Trophoblast cell (in vitro differentiated cells and primary cell): ENCODE results near the gene PTPA.
"Not testable (repeated sequence)": the region's sequence is repeated elsewhere in the genome, so short reads cannot be mapped to it uniquely, and the experiment has no call there.

Experiments
- DNase-seq, 2 donors: peaks; one replicate each; pipeline ENCODE4 v3.0.0-alpha.2; 2016
- H2AFZ ChIP-seq: 2 replicates; pipeline ENCODE4 v1.6.1; 2013; ENCODE audit warnings: low read length, moderate library complexity, mild to moderate bottlenecking; ENCODE audit not compliant: insufficient read depth, poor library complexity
- H2AK5ac ChIP-seq: 2 replicates; pipeline ENCODE4 v1.6.1; 2013; ENCODE audit warnings: mild to moderate bottlenecking, low read length
- H2BK120ac ChIP-seq: 2 replicates; pipeline ENCODE4 v1.6.1; 2013; ENCODE audit warnings: low read length, mild to moderate bottlenecking, moderate library complexity; ENCODE audit not compliant: insufficient read depth, poor library complexity
- H2BK12ac ChIP-seq: 2 replicates; pipeline ENCODE4 v1.6.1; 2013; ENCODE audit warnings: mild to moderate bottlenecking, low read length, moderate library complexity
- H2BK5ac ChIP-seq: 2 replicates; pipeline ENCODE4 v1.6.1; 2013; ENCODE audit warnings: low read length, low read depth, moderate library complexity, mild to moderate bottlenecking; ENCODE audit not compliant: poor library complexity
- H3K14ac ChIP-seq: 2 replicates; pipeline ENCODE4 v1.6.1; 2013; ENCODE audit warnings: mild to moderate bottlenecking, low read length
- H3K18ac ChIP-seq: 2 replicates; pipeline ENCODE4 v1.6.1; 2013; ENCODE audit warnings: mild to moderate bottlenecking, low read length
- H3K23ac ChIP-seq: 2 replicates; pipeline ENCODE4 v1.6.1; 2013; ENCODE audit warnings: low read length
- H3K27ac ChIP-seq: 2 replicates; pipeline ENCODE4 v1.5.1; 2013; ENCODE audit warnings: low read depth, mild to moderate bottlenecking, inconsistent platforms, low read length, moderate library complexity
- H3K27me3 ChIP-seq: 2 replicates; pipeline ENCODE4 v1.6.1; 2013; ENCODE audit warnings: inconsistent platforms, mild to moderate bottlenecking, low read length, moderate library complexity; ENCODE audit not compliant: insufficient read depth
- H3K36me3 ChIP-seq, 2 experiments: 1 replicate in 1 of 2; 2 replicates in 1 of 2; pipeline ENCODE4 v1.6.1; 2013; ENCODE audit warnings: low read length in 2 of 2, mild to moderate bottlenecking in 2 of 2, moderate library complexity in 1 of 2; ENCODE audit not compliant: insufficient read depth in 2 of 2, control insufficient read depth in 1 of 2
- H3K4ac ChIP-seq: 2 replicates; pipeline ENCODE4 v1.6.1; 2013; ENCODE audit warnings: low read depth, mild to moderate bottlenecking, low read length, moderate library complexity
- H3K4me1 ChIP-seq, 2 experiments: 1 replicate in 1 of 2; 2 replicates in 1 of 2; pipeline ENCODE4 v1.6.1; 2013; ENCODE audit warnings: low read length in 2 of 2, mild to moderate bottlenecking in 2 of 2, moderate library complexity in 1 of 2; ENCODE audit not compliant: insufficient read depth in 2 of 2, control insufficient read depth in 1 of 2
- H3K4me2 ChIP-seq: 2 replicates; pipeline ENCODE4 v1.6.1; 2013; ENCODE audit warnings: inconsistent platforms, mild to moderate bottlenecking, low read length, moderate library complexity
- H3K4me3 ChIP-seq: 2 replicates; pipeline ENCODE4 v1.5.1; 2013; ENCODE audit warnings: mild to moderate bottlenecking, low read depth, low read length, inconsistent platforms
- H3K79me1 ChIP-seq: one replicate; pipeline ENCODE4 v1.6.1; 2013; ENCODE audit warnings: low read length
- H3K79me2 ChIP-seq: 2 replicates; pipeline ENCODE4 v1.6.1; 2013; ENCODE audit warnings: low read length, mild to moderate bottlenecking; ENCODE audit not compliant: control insufficient read depth, insufficient read depth, poor library complexity
- H3K9ac ChIP-seq: 2 replicates; pipeline ENCODE4 v1.6.1; 2013; ENCODE audit warnings: mild to moderate bottlenecking, low read length
- H3K9me3 ChIP-seq: 2 replicates; pipeline ENCODE4 v1.6.1; 2013; ENCODE audit warnings: low read depth, mild to moderate bottlenecking, control low read depth, inconsistent platforms, low read length; ENCODE audit not compliant: insufficient read depth
- H4K12ac ChIP-seq: 2 replicates; pipeline ENCODE4 v1.6.1; 2013; ENCODE audit warnings: low read depth, mild to moderate bottlenecking, low read length, moderate library complexity
- H4K8ac ChIP-seq: 2 replicates; pipeline ENCODE4 v1.6.1; 2013; ENCODE audit warnings: low read depth, mild to moderate bottlenecking, low read length, moderate library complexity
- H4K91ac ChIP-seq: one replicate; pipeline ENCODE4 v1.6.1; 2013; ENCODE audit warnings: low read depth, mild to moderate bottlenecking, low read length, moderate library complexity
- WGBS: extraction: QIAGEN DNeasy Blood & Tissue Kit; methylation state at CpG from one replicate; pipeline ENCODE4 v1.1.7; 2013; ENCODE audit warnings: missing lambda C conversion rate; ENCODE audit not compliant: insufficient read length, insufficient coverage; ENCODE audit errors: extremely low coverage; 5-methylcytosine and 5-hydroxymethylcytosine counted together

Gene PTPA

DNA sequence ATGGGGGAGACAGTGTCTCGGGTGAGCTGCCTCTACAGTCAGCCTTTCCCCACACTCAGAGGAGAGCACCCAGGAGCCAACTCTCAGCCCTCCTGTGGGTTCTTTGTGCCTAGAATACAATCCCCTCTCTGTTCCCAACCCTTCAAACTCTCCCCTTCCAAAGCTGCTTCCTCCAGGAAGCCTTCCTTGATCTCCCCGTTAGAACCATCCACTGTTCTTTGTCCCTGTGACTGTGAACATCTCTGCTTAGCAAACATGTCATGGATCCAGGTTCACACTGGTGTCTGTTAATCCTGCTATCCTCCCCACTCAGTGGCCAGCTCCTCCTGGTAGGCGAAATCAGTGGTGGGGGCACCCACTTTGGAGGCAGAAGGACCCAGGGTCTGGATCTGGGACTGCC lies 83.0 kb downstream of the PTPA start:
- Histone ChIP-seq H3K9ac (no peak overlapping the region), H3K9me3 (peaks cover 3% of the 10 kb centered on the region), H4K91ac (no peak overlapping the region), H3K36me3 (no peaks in the 10 kb centered on the region), H3K18ac (no peak overlapping the region), H2BK120ac (no peak overlapping the region), H2AFZ (no peak overlapping the region), H4K12ac (no peak overlapping the region), H3K23ac (no peak overlapping the region), H3K4ac (no peak overlapping the region), H3K4me1 (peaks cover 3 to 7% of the 10 kb centered on the region in 2 experiments), H2BK12ac (no peak overlapping the region), H3K4me2 (no peak overlapping the region), H3K79me1 (peaks cover 2% of the 10 kb centered on the region), H2AK5ac (no peak overlapping the region), H3K14ac (no peak overlapping the region), H3K4me3 (no peak overlapping the region), H2BK5ac (no peak overlapping the region), H3K27ac (no peak overlapping the region), H4K8ac (no peak overlapping the region), H3K27me3 (no peaks in the 10 kb centered on the region), H3K79me2 (no peaks in the 10 kb centered on the region)
- no CpG with 5 or more reads among the region's 3 CpGs for WGBS
- no peak for DNase-seq

DNA sequence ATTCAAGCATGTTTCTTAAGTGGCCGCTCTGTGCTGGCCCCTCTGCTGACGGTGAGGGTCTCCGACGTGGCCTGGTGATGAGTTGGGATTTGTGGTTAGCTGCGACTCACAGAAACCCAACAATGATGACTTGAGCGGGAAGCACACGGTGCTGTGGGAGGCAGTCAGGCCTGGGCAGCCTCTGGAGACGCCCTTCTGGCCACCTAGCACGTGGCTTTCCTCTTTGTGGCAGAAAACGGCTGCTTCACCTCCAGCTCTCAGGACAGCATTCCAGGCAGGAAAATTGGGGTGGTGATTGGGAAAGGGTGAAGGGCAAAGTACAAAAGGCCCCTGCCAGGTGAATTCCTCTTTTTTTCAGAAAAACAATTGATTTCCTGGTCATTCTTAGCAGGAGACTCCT lies 84.4 kb downstream of the PTPA start:
- H3K9me3 ChIP-seq: peaks cover 5% of the 10 kb centered on the region
- no peak overlapping the region for H2BK12ac ChIP-seq
- H3K27me3 ChIP-seq: no peaks in the 10 kb centered on the region
- no peak overlapping the region for H4K12ac ChIP-seq
- H3K4me3 ChIP-seq: no peak overlapping the region
- H2AK5ac ChIP-seq: no peak overlapping the region
- H3K79me1 ChIP-seq: peaks cover 2% of the 10 kb centered on the region
- H4K91ac ChIP-seq: no peak overlapping the region
- H3K4me1 ChIP-seq: peaks cover 3 to 7% of the 10 kb centered on the region in 2 experiments
- no peaks in the 10 kb centered on the region for H3K79me2 ChIP-seq
- H2AFZ ChIP-seq: no peak overlapping the region
- no peaks in the 10 kb centered on the region for H3K36me3 ChIP-seq
- H3K27ac ChIP-seq: no peak overlapping the region
- WGBS: no CpG with 5 or more reads among the region's 10 CpGs
- no peak overlapping the region for H2BK120ac ChIP-seq
- H3K23ac ChIP-seq: no peak overlapping the region
- no peak overlapping the region for H3K4ac ChIP-seq
- no peak overlapping the region for H2BK5ac ChIP-seq
- H3K18ac ChIP-seq: no peak overlapping the region
- no peak overlapping the region for H3K14ac ChIP-seq
- DNase-seq: no peak
- H3K4me2 ChIP-seq: no peak overlapping the region
- no peak overlapping the region for H4K8ac ChIP-seq
- H3K9ac ChIP-seq: no peak overlapping the region

DNA sequence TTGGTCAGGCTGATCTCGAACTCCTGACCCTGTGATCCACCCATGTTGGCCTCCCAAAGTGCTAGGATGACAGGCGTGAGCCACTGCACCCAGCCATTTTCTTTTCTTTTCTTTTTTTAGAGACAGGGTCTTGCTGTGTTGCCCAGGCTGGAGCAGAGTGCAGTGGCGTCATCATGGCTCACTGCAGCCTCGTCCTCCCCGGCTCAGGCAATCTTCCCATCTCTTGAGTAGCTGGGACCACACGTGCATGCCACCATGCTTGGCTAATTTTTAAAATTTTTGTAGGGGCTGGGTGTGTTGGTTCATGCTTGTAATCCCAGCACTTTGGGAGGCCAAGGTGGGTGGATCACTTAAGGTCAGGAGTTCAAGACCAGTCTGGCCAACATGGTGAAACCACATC lies 85.8 kb downstream of the PTPA start:
- H4K91ac ChIP-seq, H3K4ac ChIP-seq, H3K9ac ChIP-seq, H3K27ac ChIP-seq, H2AFZ ChIP-seq, H3K79me2 ChIP-seq, H2AK5ac ChIP-seq, H3K23ac ChIP-seq, H3K27me3 ChIP-seq, H3K18ac ChIP-seq, H3K14ac ChIP-seq, H3K4me3 ChIP-seq, H3K79me1 ChIP-seq, H2BK5ac ChIP-seq, H3K4me2 ChIP-seq, H2BK120ac ChIP-seq, H3K36me3 ChIP-seq, H3K4me1 ChIP-seq, H4K8ac ChIP-seq, H4K12ac ChIP-seq, H2BK12ac ChIP-seq, H3K9me3 ChIP-seq: not testable (repeated sequence)
- peak; percentile 79 to 84 for DNase-seq
- WGBS: no CpG with 5 or more reads among the region's 6 CpGs

DNA sequence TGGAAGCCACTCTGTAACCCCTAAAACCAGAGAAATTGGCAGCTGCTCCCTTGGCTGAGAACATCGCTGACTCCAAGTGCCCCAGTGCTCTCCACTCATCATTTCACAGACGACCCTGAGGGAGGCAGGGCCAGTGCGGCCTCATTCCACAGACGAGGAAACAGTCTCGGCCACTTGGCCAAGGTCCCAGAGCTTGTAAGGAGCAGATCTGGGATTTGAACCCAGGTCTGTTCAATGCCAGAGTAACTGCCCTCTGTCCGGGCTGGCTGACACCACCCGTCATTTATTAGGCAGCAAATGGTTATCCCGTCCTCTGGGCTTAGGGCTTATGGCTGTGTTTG lies 86.7 kb downstream of the PTPA start:
- Histone ChIP-seq H3K27me3 (no peaks in the 10 kb centered on the region), H3K9ac (no peak overlapping the region), H2AK5ac (peak overlapping the region; percentile 16), H3K18ac (peak overlapping the region; percentile 32), H2BK12ac (peak overlapping the region; percentile 32), H3K14ac (peak overlapping the region; percentile 26), H3K23ac (no peak overlapping the region), H2AFZ (no peak overlapping the region), H4K91ac (no peak overlapping the region), H3K4me1 (peaks cover 5 to 7% of the 10 kb centered on the region in 2 experiments), H4K8ac (no peak overlapping the region), H2BK120ac (no peak overlapping the region), H3K79me1 (peaks cover 2% of the 10 kb centered on the region), H3K4ac (no peak overlapping the region), H3K36me3 (no peaks in the 10 kb centered on the region), H3K79me2 (no peaks in the 10 kb centered on the region), H2BK5ac (no peak overlapping the region), H3K9me3 (peaks cover 4% of the 10 kb centered on the region), H4K12ac (no peak overlapping the region), H3K27ac (no peak overlapping the region), H3K4me2 (no peak overlapping the region), H3K4me3 (no peak overlapping the region)
- WGBS: no CpG with 5 or more reads among the region's 8 CpGs
- DNase-seq: peak in 1 of 2 donors; percentile 12
